A549 treated with AZD9567 at 1 μM for 4 hours (cell line): ENCODE measurements around the gene SPANXB1. TPM values are rescaled to one million over a fixed set of nuclear protein-coding genes. Genes with fewer than 3 reads are reported as not detected.

Experiments used
- total RNA-seq: library from RNA; stranded (reverse); fragments of 200-300 nt; extraction: Qiagen RNA extraction; gene quantifications from 5 replicates; pipeline ENCODE4 v1.2.3, GENCODE V29; 2022; ENCODE audit not compliant: insufficient read depth

The SPANXB1 gene, protein sequence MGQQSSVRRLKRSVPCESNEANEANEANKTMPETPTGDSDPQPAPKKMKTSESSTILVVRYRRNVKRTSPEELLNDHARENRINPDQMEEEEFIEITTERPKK
- total RNA-seq = 1.7 to 2.6 TPM (median 2.5 TPM) in 4 of 5 replicates, not detected in the other

DNA sequence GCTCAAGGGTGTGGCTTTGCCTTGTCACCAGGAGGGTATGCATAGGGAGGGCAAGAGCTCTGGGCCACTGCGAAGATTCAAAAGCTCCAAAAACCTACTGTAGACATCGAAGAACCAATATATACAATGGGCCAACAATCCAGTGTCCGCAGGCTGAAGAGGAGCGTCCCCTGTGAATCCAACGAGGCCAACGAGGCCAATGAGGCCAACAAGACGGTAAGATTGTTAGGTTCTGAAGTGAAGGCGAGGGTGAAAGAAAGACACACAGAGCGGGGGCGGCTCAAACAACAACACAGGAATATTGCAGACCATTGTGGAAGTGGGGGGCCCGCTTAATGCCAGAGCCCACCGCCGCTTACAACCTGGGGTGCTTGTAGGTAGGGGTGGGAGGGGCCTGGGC lies at the start of gene SPANXB1:
Gene SPANXB1, plus strand, starts transcription at position 27 of the 400 bp plus-strand sequence. Its CDS starts 100 bp downstream, at position 127.

Other genes starting within 250 kb of the SPANXB1 start
- 69.5 to 99.9 TPM (median 91.3 TPM) in 5 replicates for gene LDOC1, start 174.5 kb downstream of the SPANXB1 start, total RNA-seq
- 0.41 to 0.89 TPM (median 0.58 TPM) in 4 of 5 replicates, not detected in the other for gene SPANXC, start 239.9 kb downstream of the SPANXB1 start, total RNA-seq